PC-9 (cell line): ENCODE data around the gene HDC.

Source experiments
- EZH2 ChIP-seq: fragments of 200-600 bp; sonication (generic); IDR thresholded peaks from 2 replicates; pipeline ENCODE4 v1.8.0; 2017; ENCODE audit warnings: antibody characterized with exemption, low read depth
- TF ChIP-seq, protein P1 (sequence below): fragments of 200-600 bp; sonication (generic); conservative IDR thresholded peaks from 2 replicates; pipeline ENCODE4 v1.6.1; 2017; ENCODE audit warnings: mixed run types, antibody characterized with exemption, mild to moderate bottlenecking, moderate library complexity

- TF ChIP-seq, protein P1, sequence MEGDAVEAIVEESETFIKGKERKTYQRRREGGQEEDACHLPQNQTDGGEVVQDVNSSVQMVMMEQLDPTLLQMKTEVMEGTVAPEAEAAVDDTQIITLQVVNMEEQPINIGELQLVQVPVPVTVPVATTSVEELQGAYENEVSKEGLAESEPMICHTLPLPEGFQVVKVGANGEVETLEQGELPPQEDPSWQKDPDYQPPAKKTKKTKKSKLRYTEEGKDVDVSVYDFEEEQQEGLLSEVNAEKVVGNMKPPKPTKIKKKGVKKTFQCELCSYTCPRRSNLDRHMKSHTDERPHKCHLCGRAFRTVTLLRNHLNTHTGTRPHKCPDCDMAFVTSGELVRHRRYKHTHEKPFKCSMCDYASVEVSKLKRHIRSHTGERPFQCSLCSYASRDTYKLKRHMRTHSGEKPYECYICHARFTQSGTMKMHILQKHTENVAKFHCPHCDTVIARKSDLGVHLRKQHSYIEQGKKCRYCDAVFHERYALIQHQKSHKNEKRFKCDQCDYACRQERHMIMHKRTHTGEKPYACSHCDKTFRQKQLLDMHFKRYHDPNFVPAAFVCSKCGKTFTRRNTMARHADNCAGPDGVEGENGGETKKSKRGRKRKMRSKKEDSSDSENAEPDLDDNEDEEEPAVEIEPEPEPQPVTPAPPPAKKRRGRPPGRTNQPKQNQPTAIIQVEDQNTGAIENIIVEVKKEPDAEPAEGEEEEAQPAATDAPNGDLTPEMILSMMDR, result no peak
- no peak for TF ChIP-seq EZH2
Observed at GRCh38 chr15:50244959-50245624, 20.4 kb downstream of the HDC start.
